ENCODE results near the gene IVD.

- TF ChIP-seq CTCF (conservative IDR thresholded peaks at IDR 0.05) (no peak), ZFX (IDR thresholded peaks at IDR 0.05) (no peak)
Observed at GRCh38 chr15:40459391-40460015, 53.9 kb downstream of the IVD start.
